ENCODE data around the gene PBX1. TPM values are rescaled to one million over a fixed set of nuclear protein-coding genes. Genes with fewer than 3 reads are reported as not detected.

Gene PBX1
- total and polyA plus RNA-seq, 8 donors, result 11.0 to 113 (median 23.0) TPM

- no peak for TF ChIP-seq POLR2A (IDR thresholded peaks at IDR 0.05)
- TF ChIP-seq POLR2AphosphoS5 (IDR thresholded peaks at IDR 0.05), result no peak
- TF ChIP-seq, protein P1, sequence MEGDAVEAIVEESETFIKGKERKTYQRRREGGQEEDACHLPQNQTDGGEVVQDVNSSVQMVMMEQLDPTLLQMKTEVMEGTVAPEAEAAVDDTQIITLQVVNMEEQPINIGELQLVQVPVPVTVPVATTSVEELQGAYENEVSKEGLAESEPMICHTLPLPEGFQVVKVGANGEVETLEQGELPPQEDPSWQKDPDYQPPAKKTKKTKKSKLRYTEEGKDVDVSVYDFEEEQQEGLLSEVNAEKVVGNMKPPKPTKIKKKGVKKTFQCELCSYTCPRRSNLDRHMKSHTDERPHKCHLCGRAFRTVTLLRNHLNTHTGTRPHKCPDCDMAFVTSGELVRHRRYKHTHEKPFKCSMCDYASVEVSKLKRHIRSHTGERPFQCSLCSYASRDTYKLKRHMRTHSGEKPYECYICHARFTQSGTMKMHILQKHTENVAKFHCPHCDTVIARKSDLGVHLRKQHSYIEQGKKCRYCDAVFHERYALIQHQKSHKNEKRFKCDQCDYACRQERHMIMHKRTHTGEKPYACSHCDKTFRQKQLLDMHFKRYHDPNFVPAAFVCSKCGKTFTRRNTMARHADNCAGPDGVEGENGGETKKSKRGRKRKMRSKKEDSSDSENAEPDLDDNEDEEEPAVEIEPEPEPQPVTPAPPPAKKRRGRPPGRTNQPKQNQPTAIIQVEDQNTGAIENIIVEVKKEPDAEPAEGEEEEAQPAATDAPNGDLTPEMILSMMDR (IDR thresholded peaks at IDR 0.05), result no peak
- no peak for TF ChIP-seq EP300 (IDR thresholded peaks at IDR 0.05)
- intact Hi-C loops (cut with DNase I; ENCODE audit: low total_unique reads), result no loop called here
- Histone ChIP-seq H3K9me3 (no peaks in the 10 kb centered on the region), H3K4me1 (peaks cover 24 to 83% (median 48%) of the 10 kb centered on the region in 4 donors), H3K4me3 (no peak overlapping the region), H3K36me3 (peaks cover 0 to 8% (median 6%) of the 10 kb centered on the region in 4 donors), H3K27me3 (no peaks in the 10 kb centered on the region), H3K27ac (peak overlapping the region in 4 of 5 donors; percentile 15 to 86 (median 64))
- no peak for DNase-seq
- WGBS, 5 donors, result 81 to 91% (median 88%) methylated on average over 5 of the region's 5 CpGs
Measured at GRCh38 chr1:164590592-164590991, 31.6 kb downstream of the PBX1 start.

- 46 to 76% (median 72%) methylated on average over 1 of the region's 1 CpG for WGBS, 5 donors
- DNase-seq, result no peak
- TF ChIP-seq POLR2A (IDR thresholded peaks at IDR 0.05) (no peak), EP300 (IDR thresholded peaks at IDR 0.05) (no peak), POLR2AphosphoS5 (IDR thresholded peaks at IDR 0.05) (no peak)
- no peaks in the 10 kb centered on the region for H3K9me3 ChIP-seq
- peaks cover 0 to under 1% (median 0%) of the 10 kb centered on the region in 4 donors for H3K36me3 ChIP-seq
- H3K27me3 ChIP-seq, result no peaks in the 10 kb centered on the region
- peak overlapping the region in 2 of 5 donors; percentile 20 to 26 for H3K27ac ChIP-seq
- intact Hi-C loops (cut with DNase I; ENCODE audit: low total_unique reads), result no loop called here
- H3K4me1 ChIP-seq, result peaks cover 24 to 71% (median 42%) of the 10 kb centered on the region in 4 donors
- no peak overlapping the region for H3K4me3 ChIP-seq
Measured at GRCh38 chr1:164591858-164592257, 32.9 kb downstream of the PBX1 start.

- H3K27ac ChIP-seq, result peak overlapping the region in 2 of 5 donors; percentile 20 to 26
- H3K4me1 ChIP-seq, result peaks cover 23 to 65% (median 39%) of the 10 kb centered on the region in 4 donors
- no peaks in the 10 kb centered on the region for H3K27me3 ChIP-seq
- H3K36me3 ChIP-seq, result peaks cover 0 to 9% (median 0%) of the 10 kb centered on the region in 4 donors
- no peak overlapping the region for H3K4me3 ChIP-seq
- intact Hi-C loops (cut with DNase I; ENCODE audit: low total_unique reads), result no loop called here
- H3K9me3 ChIP-seq, result no peaks in the 10 kb centered on the region
- no peak for TF ChIP-seq POLR2A (IDR thresholded peaks at IDR 0.05)
- TF ChIP-seq POLR2AphosphoS5 (IDR thresholded peaks at IDR 0.05), result no peak
- TF ChIP-seq EP300 (IDR thresholded peaks at IDR 0.05), result no peak
- TF ChIP-seq, protein P1 (IDR thresholded peaks at IDR 0.05), result no peak
- WGBS, 5 donors, result 89 to 97% (median 94%) methylated on average over 5 of the region's 5 CpGs
- DNase-seq, result no peak
Measured at GRCh38 chr1:164592634-164593033, 33.6 kb downstream of the PBX1 start.

DNA sequence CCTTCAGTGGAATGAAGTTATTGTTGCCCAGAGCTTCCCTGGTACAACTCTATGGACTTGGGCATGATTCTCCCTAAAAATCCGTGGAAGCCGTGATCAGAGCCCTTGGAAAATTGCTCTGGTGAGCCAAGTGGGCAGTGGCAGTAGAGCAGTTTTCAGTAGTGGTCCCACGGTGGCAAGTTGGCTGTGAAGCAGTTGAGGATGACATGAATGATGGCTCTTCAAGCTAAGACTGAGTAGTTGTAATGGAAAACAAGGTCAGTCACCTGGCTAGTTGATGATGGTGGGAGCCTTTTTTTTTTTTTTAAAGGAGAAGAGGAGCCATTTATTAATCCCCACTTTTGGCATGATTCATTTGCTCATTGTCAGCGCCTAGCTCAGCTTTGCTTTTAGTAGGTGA is 36.2 kb downstream of the PBX1 start:
- 57 to 78% (median 76%) methylated on average over 4 of the region's 4 CpGs for WGBS, 5 donors

More for the DNA sequence above, 36.2 kb downstream of the PBX1 start:
- H3K36me3 ChIP-seq, result peaks cover 0 to 11% (median 0%) of the 10 kb centered on the region in 4 donors
- DNase-seq, result no peak
- no peaks in the 10 kb centered on the region for H3K9me3 ChIP-seq
- no peak overlapping the region for H3K27ac ChIP-seq
- no peak for TF ChIP-seq EP300 (IDR thresholded peaks at IDR 0.05)
- TF ChIP-seq, protein P1 (IDR thresholded peaks at IDR 0.05), result no peak
- no peak for TF ChIP-seq POLR2AphosphoS5 (IDR thresholded peaks at IDR 0.05)
- TF ChIP-seq POLR2A (IDR thresholded peaks at IDR 0.05), result no peak
- intact Hi-C loops (cut with DNase I; ENCODE audit: low total_unique reads), result no loop called here
- peaks cover 3 to 63% (median 33%) of the 10 kb centered on the region in 4 donors for H3K4me1 ChIP-seq
- H3K27me3 ChIP-seq, result no peaks in the 10 kb centered on the region
- no peak overlapping the region for H3K4me3 ChIP-seq
